ENCODE data around the gene PPP6R1. TPM values are rescaled to one million over a fixed set of nuclear protein-coding genes. Genes with fewer than 3 reads are reported as not detected.

Gene PPP6R1, protein sequence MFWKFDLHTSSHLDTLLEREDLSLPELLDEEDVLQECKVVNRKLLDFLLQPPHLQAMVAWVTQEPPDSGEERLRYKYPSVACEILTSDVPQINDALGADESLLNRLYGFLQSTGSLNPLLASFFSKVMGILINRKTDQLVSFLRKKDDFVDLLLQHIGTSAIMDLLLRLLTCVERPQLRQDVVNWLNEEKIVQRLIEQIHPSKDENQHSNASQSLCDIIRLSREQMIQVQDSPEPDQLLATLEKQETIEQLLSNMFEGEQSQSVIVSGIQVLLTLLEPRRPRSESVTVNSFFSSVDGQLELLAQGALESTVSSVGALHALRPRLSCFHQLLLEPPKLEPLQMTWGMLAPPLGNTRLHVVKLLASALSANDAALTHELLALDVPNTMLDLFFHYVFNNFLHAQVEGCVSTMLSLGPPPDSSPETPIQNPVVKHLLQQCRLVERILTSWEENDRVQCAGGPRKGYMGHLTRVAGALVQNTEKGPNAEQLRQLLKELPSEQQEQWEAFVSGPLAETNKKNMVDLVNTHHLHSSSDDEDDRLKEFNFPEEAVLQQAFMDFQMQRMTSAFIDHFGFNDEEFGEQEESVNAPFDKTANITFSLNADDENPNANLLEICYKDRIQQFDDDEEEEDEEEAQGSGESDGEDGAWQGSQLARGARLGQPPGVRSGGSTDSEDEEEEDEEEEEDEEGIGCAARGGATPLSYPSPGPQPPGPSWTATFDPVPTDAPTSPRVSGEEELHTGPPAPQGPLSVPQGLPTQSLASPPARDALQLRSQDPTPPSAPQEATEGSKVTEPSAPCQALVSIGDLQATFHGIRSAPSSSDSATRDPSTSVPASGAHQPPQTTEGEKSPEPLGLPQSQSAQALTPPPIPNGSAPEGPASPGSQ
- total RNA-seq, result 10 to 100 TPM in 2 of 4 donors, 1 to 10 TPM in 2; 5.6 to 70.4 (median 16.3) TPM

DNA sequence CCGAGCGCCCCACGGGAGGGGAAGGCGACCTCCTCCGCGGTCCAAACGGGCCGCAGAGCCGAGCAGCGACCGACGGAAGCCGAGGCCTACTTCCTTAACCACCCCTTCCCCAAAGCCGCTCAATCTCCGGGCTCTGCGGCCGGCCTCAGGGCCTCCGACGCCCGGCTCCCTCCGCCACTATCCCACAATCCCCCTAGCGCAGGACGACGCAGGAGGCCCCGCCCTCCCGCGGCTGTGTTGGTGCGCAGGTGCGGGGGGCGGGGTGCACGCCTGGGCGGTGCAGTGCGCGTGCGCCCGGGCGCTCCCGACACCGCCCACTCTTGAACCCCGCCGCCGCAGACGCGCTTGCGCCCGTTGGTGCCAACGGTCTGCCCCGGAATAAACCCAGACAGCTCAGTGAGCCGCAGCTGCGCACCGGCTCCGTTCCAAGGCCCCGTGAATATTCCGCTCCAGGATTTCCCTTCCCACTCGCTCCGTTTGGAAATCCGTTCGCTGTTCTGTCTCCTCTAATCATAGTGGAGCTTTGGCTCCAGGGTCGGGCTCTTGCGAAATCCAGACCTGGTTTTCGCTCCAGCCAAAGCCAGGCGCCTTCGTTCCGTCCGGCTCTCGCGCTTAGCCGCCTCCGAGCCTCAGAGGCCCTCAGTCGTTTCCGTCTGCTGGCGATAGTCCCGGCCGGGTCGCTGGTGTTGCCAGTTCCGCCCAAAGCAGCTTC is at the start of gene PPP6R1:
Gene PPP6R1 (minus strand): TSS at position 190 of the 712 bp plus-strand sequence. CDS start 11,914 bp downstream, outside the sequence.
- TF ChIP-seq POLR2A (IDR thresholded peaks at IDR 0.05), result peak; percentile 43 to 87
- TF ChIP-seq, protein P1, sequence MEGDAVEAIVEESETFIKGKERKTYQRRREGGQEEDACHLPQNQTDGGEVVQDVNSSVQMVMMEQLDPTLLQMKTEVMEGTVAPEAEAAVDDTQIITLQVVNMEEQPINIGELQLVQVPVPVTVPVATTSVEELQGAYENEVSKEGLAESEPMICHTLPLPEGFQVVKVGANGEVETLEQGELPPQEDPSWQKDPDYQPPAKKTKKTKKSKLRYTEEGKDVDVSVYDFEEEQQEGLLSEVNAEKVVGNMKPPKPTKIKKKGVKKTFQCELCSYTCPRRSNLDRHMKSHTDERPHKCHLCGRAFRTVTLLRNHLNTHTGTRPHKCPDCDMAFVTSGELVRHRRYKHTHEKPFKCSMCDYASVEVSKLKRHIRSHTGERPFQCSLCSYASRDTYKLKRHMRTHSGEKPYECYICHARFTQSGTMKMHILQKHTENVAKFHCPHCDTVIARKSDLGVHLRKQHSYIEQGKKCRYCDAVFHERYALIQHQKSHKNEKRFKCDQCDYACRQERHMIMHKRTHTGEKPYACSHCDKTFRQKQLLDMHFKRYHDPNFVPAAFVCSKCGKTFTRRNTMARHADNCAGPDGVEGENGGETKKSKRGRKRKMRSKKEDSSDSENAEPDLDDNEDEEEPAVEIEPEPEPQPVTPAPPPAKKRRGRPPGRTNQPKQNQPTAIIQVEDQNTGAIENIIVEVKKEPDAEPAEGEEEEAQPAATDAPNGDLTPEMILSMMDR (IDR thresholded peaks at IDR 0.05), result peak in 3 of 4 experiments; percentile 2 to 53 (median 35)
- Histone ChIP-seq H3K27ac (peak within 1 kb of the TSS; percentile 92), H3K9me3 (no peaks in the 10 kb centered on the region), H3K27me3 (no peaks in the 10 kb centered on the region), H3K4me1 (peaks cover 5 to 10% of the 10 kb centered on the region in 2 donors), H3K4me3 (peak within 1 kb of the TSS; percentile 73 to 79), H3K36me3 (no peaks in the 10 kb centered on the region)
- peak; percentile 98 to 100 for DNase-seq
- intact Hi-C loops (cut with DNase I; ENCODE audit: low total_unique reads), result no loop called here

DNA sequence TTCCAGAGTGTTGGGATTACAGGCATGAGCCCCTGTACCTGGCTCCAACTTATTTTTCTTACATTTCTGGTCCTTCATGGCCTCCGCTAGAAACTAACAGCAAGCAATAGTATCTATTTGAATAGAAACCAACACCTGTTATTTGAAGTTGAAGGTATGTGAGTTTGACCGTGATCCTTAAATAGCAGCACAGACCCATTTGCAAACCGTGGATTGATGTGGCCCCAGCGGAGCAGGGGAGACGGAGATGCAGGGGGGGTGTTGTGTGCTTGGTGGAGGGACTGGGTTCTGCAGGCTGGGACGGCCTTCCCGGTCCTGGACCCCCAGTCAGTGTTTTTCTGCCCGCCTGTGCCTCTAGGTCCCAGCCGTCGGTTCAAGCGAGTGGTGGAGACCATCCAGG is 49.5 kb upstream of the PPP6R1 start:
- Histone ChIP-seq H3K4me1 (no peaks in the 10 kb centered on the region), H3K27ac (no peak overlapping the region), H3K27me3 (no peaks in the 10 kb centered on the region), H3K4me3 (no peak overlapping the region), H3K36me3 (no peaks in the 10 kb centered on the region), H3K9me3 (no peaks in the 10 kb centered on the region)
- intact Hi-C loops (cut with DNase I; ENCODE audit: low total_unique reads), result no loop called here
- TF ChIP-seq, protein P1 (IDR thresholded peaks at IDR 0.05), result no peak
- no peak for TF ChIP-seq POLR2A (IDR thresholded peaks at IDR 0.05)
- DNase-seq, result no peak

DNA sequence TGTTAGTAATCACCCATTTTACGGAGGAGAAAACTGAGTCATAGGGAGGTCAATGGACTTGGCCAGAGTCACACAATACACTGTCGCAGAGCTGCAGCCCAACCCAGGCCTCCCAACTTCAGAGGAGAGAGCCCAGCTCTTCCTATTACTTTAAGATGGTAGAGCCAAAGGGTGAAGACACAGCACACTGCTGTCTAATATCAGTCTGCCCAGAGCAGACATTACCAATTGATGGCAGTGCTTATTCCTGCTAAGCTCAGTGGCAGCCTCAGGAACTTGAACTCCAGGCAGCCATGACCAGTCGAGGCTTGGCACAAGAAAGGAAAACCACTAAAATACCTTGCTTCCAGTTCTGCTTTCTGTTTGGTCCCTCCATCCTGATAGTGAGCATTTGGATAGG is 47.9 kb upstream of the PPP6R1 start:
- intact Hi-C loops (cut with DNase I; ENCODE audit: low total_unique reads), result no loop called here
- H3K4me1 ChIP-seq, result peaks cover 0 to under 1% of the 10 kb centered on the region in 2 donors

DNA sequence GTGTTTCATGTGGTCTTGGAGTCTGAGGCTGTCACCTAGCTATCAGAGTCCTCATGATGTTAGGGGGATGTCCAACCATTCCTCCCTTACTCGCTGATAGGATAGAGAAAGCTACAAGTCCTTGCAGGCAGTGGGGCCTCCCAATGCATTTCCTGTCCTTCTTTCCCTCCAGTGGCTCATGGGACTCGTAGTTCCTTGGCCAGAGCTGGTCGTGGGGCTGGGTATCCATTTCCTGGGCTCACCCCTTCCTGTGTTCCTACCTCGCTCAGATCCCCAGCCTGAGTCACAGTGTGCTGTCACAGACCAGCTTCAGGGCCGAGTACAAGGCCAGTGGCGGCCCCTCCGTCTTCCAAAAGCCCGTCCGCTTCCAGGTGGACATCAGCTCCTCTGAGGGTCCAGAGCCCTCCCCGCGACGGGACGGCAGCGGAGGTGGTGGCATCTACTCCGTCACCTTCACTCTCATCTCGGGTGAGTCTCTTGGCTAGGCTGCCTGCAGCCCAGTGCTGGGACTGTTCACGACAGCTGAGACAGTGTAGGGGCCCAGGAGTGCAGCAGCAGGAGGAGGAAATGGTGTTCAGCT is 47.3 kb upstream of the PPP6R1 start:
- Histone ChIP-seq H3K4me3 (no peak overlapping the region), H3K27ac (no peak overlapping the region), H3K27me3 (no peaks in the 10 kb centered on the region), H3K9me3 (no peaks in the 10 kb centered on the region), H3K36me3 (no peaks in the 10 kb centered on the region), H3K4me1 (peaks cover 0 to 5% of the 10 kb centered on the region in 2 donors)
- intact Hi-C loops (cut with DNase I; ENCODE audit: low total_unique reads), result no loop called here
- TF ChIP-seq, protein P1 (IDR thresholded peaks at IDR 0.05), result no peak
- no peak for TF ChIP-seq POLR2A (IDR thresholded peaks at IDR 0.05)
- no peak for DNase-seq

More for the DNA sequence above, 47.9 kb upstream of the PPP6R1 start:
- TF ChIP-seq, protein P1 (IDR thresholded peaks at IDR 0.05), result no peak
- TF ChIP-seq POLR2A (IDR thresholded peaks at IDR 0.05), result no peak
- Histone ChIP-seq H3K27ac (no peak overlapping the region), H3K4me3 (no peak overlapping the region), H3K36me3 (no peaks in the 10 kb centered on the region), H3K27me3 (no peaks in the 10 kb centered on the region), H3K9me3 (no peaks in the 10 kb centered on the region)
- DNase-seq, result no peak

Measured in uterus (tissue), 4 donors.